ENCODE results near the gene UTS2B. TPM values are rescaled to one million over a fixed set of nuclear protein-coding genes. Genes with fewer than 3 reads are reported as not detected.

UTS2B gene
- total RNA-seq, 2 experiments from 2014 or later = not detected

DNA sequence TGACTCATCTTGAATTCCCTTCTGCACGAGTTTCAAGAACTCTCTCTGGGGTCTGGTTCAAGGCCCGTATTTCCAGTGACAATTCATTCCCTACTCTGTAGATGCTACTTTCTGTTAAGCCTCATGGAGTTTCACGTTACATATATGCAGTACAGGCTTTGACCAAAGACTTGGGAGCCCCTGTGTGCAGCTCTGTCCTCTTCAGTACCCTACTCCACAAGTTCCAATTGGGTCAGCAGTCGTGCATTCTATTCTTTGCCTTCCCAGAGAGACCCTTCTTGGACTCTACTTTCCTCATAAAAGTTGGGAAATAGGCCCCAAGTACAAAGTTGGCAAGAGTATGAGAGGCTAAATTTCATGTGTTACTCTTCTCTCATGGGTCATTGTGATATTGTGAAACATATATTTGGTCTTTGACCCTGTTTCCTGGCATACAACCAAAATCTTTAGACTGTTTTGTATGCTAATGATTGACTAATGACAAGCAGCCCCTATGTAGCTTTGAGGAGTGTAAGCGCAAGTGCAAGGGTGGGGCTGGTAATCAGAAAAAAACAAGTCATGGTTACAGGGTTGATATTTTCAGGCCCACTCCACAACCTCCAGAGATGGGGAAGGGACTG, 16.1 kb downstream of the UTS2B start:
- ChIA-PET CTCF (no interaction called here), POLR2A (no interaction called here)
- no peak overlapping the region for H3K4me3 Mint-ChIP-seq
- TF ChIP-seq, protein P1, sequence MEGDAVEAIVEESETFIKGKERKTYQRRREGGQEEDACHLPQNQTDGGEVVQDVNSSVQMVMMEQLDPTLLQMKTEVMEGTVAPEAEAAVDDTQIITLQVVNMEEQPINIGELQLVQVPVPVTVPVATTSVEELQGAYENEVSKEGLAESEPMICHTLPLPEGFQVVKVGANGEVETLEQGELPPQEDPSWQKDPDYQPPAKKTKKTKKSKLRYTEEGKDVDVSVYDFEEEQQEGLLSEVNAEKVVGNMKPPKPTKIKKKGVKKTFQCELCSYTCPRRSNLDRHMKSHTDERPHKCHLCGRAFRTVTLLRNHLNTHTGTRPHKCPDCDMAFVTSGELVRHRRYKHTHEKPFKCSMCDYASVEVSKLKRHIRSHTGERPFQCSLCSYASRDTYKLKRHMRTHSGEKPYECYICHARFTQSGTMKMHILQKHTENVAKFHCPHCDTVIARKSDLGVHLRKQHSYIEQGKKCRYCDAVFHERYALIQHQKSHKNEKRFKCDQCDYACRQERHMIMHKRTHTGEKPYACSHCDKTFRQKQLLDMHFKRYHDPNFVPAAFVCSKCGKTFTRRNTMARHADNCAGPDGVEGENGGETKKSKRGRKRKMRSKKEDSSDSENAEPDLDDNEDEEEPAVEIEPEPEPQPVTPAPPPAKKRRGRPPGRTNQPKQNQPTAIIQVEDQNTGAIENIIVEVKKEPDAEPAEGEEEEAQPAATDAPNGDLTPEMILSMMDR (IDR thresholded peaks at IDR 0.05) = no peak
- Histone ChIP-seq H3K27me3 (ENCODE audit: control insufficient read depth in 1 of 2, insufficient read depth in 2 of 2, low read length in 2 of 2) (no peaks in the 10 kb centered on the region), H3K9me3 (ENCODE audit: control insufficient read depth in 1 of 2, insufficient read depth in 1 of 2, low read length in 2 of 2) (peaks cover 0 to 10% of the 10 kb centered on the region in 2 experiments), H3K36me3 (ENCODE audit: insufficient read depth, low read length) (no peaks in the 10 kb centered on the region), H3K27ac (ENCODE audit: low read depth in 1 of 2, low read length in 2 of 2) (no peak overlapping the region), H3K4me1 (ENCODE audit: insufficient read depth, low read length) (no peaks in the 10 kb centered on the region), H3K4me3 (ENCODE audit: low read length) (no peak overlapping the region)
- H3K4me1 Mint-ChIP-seq (ENCODE audit: low read depth) = no peaks in the 10 kb centered on the region
- H3K9me3 Mint-ChIP-seq = no peaks in the 10 kb centered on the region
- peaks cover 7% of the 10 kb centered on the region for H3K27me3 Mint-ChIP-seq
- intact Hi-C loops (cut with DNase I, micrococcal nuclease) = no loop called here
- DNase-seq (no peak), ATAC-seq (ENCODE audit: poor library complexity) (no peak)
- H3K36me3 Mint-ChIP-seq (ENCODE audit: low read depth) = no peaks in the 10 kb centered on the region
- H3K27ac Mint-ChIP-seq = no peak overlapping the region

DNA sequence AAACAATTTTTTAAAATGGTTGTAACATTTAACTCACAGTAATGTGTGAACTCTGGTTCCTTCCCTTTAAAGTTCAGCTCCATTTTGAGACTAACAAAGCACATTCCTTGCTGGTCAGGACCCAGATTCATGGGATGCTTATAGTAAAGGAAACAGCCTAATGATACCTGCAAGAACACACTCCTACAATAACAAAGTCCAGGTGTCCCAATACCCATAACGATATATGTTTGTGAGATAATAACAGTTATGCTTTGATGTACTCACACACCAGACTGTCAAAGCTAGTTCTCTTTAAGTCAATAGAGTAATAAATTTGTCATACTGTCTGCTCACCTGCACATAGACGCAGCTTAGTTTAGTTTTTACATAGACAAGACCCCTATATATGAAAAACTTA, 17.0 kb downstream of the UTS2B start:
- Histone ChIP-seq H3K27me3 (ENCODE audit: control insufficient read depth in 1 of 2, insufficient read depth in 2 of 2, low read length in 2 of 2) (no peaks in the 10 kb centered on the region), H3K36me3 (ENCODE audit: insufficient read depth, low read length) (no peaks in the 10 kb centered on the region), H3K4me1 (ENCODE audit: insufficient read depth, low read length) (no peaks in the 10 kb centered on the region), H3K4me3 (ENCODE audit: low read length) (no peak overlapping the region), H3K9me3 (ENCODE audit: control insufficient read depth in 1 of 2, insufficient read depth in 1 of 2, low read length in 2 of 2) (peaks cover 0 to 14% of the 10 kb centered on the region in 2 experiments), H3K27ac (ENCODE audit: low read depth in 1 of 2, low read length in 2 of 2) (no peak overlapping the region)
- no peak overlapping the region for H3K4me3 Mint-ChIP-seq
- H3K9me3 Mint-ChIP-seq = no peaks in the 10 kb centered on the region
- H3K36me3 Mint-ChIP-seq (ENCODE audit: low read depth) = no peaks in the 10 kb centered on the region
- H3K27ac Mint-ChIP-seq = no peak overlapping the region
- no peaks in the 10 kb centered on the region for H3K4me1 Mint-ChIP-seq (ENCODE audit: low read depth)
- intact Hi-C loops (cut with DNase I, micrococcal nuclease) = no loop called here
- peaks cover 3% of the 10 kb centered on the region for H3K27me3 Mint-ChIP-seq
- ATAC-seq (ENCODE audit: poor library complexity) = no peak
- ChIA-PET POLR2A (no interaction called here), CTCF (no interaction called here)
- no peak for DNase-seq
- TF ChIP-seq, protein P1 (IDR thresholded peaks at IDR 0.05) = no peak

DNA sequence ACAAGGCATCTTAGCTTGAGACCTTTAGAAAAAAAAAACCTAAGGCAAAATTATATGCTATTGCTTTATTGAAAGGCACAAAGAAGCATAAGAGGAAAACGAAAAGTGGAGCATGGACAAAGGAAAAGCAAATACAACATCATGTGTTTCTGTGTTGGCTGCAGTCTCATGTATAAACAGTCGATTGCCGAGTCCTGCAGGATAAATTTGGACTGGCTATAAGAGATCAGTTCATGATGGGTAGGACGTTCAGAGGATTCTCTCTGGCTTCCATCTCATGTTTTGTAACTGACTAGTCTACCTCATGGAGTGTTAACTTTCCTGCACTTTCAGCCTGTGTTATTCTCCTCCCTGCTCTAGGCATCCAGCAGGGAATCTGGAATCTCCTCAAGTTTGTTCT, 23.0 kb downstream of the UTS2B start:
- Histone ChIP-seq H3K4me1 (ENCODE audit: insufficient read depth, low read length) (no peaks in the 10 kb centered on the region), H3K27ac (ENCODE audit: low read depth in 1 of 2, low read length in 2 of 2) (no peak overlapping the region), H3K4me3 (ENCODE audit: low read length) (no peak overlapping the region), H3K9me3 (ENCODE audit: control insufficient read depth in 1 of 2, insufficient read depth in 1 of 2, low read length in 2 of 2) (peaks cover 0 to 5% of the 10 kb centered on the region in 2 experiments), H3K27me3 (ENCODE audit: control insufficient read depth in 1 of 2, insufficient read depth in 2 of 2, low read length in 2 of 2) (no peaks in the 10 kb centered on the region), H3K36me3 (ENCODE audit: insufficient read depth, low read length) (no peaks in the 10 kb centered on the region)
- intact Hi-C loops (cut with DNase I, micrococcal nuclease) = no loop called here
- Mint-ChIP-seq H3K4me3 (no peak overlapping the region), H3K27me3 (no peaks in the 10 kb centered on the region), H3K27ac (no peak overlapping the region), H3K4me1 (ENCODE audit: low read depth) (no peaks in the 10 kb centered on the region), H3K9me3 (no peaks in the 10 kb centered on the region), H3K36me3 (ENCODE audit: low read depth) (no peaks in the 10 kb centered on the region)
- TF ChIP-seq, protein P1 (IDR thresholded peaks at IDR 0.05) = no peak
- ChIA-PET POLR2A (no interaction called here), CTCF (no interaction called here)
- DNase-seq = no peak
- ATAC-seq (ENCODE audit: poor library complexity) = no peak

All from CD4-positive, alpha-beta T cell (primary cell).